ENCODE measurements around the gene TCF4.

DNA sequence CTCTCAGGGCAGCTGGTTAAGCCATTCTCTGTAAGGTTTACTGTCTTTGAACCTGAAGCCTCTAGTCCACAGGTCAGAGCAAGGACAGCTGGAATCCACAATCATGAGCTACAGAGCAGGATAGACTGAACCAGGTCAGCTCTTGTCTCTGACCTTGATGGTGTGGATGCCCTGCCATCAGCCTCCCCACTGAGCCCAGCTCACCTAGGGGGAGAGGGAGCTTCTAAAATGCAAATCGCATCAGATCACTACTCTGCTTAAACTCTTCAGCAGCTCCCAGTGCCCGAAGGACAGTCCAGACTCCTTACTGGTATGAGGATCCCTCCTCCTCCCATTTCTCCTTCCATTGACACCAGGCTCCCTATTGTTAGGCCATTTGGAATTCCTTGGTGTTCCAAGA lies 373.5 kb downstream of the TCF4 start:
- TF ChIP-seq ZNF70 (CRISPR knock-in tag; IDR thresholded peaks at IDR 0.05) = no peak
- TF ChIP-seq, protein P1, sequence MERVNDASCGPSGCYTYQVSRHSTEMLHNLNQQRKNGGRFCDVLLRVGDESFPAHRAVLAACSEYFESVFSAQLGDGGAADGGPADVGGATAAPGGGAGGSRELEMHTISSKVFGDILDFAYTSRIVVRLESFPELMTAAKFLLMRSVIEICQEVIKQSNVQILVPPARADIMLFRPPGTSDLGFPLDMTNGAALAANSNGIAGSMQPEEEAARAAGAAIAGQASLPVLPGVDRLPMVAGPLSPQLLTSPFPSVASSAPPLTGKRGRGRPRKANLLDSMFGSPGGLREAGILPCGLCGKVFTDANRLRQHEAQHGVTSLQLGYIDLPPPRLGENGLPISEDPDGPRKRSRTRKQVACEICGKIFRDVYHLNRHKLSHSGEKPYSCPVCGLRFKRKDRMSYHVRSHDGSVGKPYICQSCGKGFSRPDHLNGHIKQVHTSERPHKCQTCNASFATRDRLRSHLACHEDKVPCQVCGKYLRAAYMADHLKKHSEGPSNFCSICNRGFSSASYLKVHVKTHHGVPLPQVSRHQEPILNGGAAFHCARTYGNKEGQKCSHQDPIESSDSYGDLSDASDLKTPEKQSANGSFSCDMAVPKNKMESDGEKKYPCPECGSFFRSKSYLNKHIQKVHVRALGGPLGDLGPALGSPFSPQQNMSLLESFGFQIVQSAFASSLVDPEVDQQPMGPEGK (CRISPR knock-in tag; IDR thresholded peaks at IDR 0.05; ENCODE audit: borderline replicate concordance) = no peak
- TF ChIP-seq GLIS3 (CRISPR knock-in tag; IDR thresholded peaks at IDR 0.05) = no peak
- no peak for TF ChIP-seq RARB (CRISPR knock-in tag; IDR thresholded peaks at IDR 0.05)
- TF ChIP-seq SNAI2 (CRISPR knock-in tag; IDR thresholded peaks at IDR 0.05) = no peak
- TF ChIP-seq PPARA (CRISPR knock-in tag; IDR thresholded peaks at IDR 0.05; ENCODE audit: borderline replicate concordance) = no peak
- TF ChIP-seq CREB5 (CRISPR knock-in tag; IDR thresholded peaks at IDR 0.05; ENCODE audit: low read depth) = no peak
- TF ChIP-seq CSRNP3 (CRISPR knock-in tag; IDR thresholded peaks at IDR 0.05) = no peak

Measured in SK-N-SH treated with all-trans-retinoic acid at 6 μM for 48 hours (cell line).